A172 (cell line): Measurements from ENCODE around the gene DSG3. TPM values are rescaled to one million over a fixed set of nuclear protein-coding genes. Genes with fewer than 3 reads are reported as not detected.
"Not testable (repeated sequence)": the region's sequence is repeated elsewhere in the genome, so short reads cannot be mapped to it uniquely, and the experiment has no call there.

ENCODE experiments used
- DNase-seq: peaks from one replicate; pipeline ENCODE4 v3.0.0-alpha.2; 2015; ENCODE audit warnings: low spot score
- total RNA-seq: library from RNA; depleted of rRNA; stranded (reverse); fragments of >200 nt; shearing (Covaris generic); gene quantifications from 2 replicates; pipeline ENCODE4 v1.2.3, GENCODE V29; 2014

Gene DSG3
- total RNA-seq, 1 experiment from 2014 or later = not detected

DNA sequence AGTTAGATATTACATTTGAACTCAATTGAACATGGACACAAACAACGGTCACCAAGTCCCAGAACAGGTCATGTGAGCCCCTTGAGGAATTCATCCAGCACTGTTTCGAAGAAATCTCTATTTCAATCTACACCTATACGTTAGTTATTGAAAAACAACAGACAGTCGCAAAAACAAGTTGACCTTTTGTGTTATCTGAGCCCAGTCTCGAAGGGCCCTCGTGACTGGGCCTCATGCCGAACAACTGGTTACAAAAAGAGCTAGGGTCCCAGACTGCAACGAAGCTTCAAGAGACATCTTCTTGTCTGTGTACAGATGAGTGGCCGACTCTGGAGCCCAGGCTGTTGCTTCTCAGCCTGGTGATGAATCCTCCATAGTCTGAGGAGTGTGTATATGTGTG lies 45.1 kb downstream of the DSG3 start:
- DNase-seq = no peak

DNA sequence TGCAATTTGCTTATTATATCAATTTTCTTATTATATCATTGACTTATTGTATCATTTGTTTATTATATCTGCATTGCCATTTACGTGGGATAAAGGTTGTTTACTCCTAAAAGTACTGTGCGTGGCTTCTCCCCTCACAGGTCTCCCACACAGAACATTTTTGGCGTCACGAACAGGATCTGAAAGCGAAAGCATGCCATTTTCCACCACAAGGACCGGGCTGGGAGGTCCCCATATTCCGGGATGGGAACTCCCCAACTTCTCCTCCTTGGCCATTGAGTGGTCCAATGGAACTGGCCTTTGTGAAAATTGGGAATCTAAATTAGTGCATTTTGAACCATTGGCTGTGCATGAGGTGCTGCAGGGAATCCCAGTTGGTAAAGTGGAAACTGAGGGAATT lies 45.6 kb downstream of the DSG3 start:
- DNase-seq = no peak

DNA sequence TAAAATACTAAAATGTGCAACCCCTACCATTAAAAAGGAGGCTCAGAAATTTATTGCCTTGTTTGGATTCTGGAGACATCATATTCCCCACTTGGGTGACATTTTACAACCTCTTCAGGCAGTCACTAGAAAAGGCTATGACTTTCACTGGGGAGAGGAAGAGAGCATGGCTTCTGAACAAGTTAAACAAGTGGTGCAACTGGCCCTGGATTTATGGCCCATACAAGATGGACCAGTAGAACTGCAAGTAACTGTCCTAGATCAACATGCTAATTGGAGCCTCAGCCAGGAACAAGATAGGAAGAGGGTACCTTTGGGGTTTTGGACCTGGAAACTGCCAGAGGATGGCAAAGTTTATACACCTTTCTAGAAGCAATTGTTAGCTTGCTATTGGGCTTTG lies 46.4 kb downstream of the DSG3 start:
- no peak for DNase-seq

DNA sequence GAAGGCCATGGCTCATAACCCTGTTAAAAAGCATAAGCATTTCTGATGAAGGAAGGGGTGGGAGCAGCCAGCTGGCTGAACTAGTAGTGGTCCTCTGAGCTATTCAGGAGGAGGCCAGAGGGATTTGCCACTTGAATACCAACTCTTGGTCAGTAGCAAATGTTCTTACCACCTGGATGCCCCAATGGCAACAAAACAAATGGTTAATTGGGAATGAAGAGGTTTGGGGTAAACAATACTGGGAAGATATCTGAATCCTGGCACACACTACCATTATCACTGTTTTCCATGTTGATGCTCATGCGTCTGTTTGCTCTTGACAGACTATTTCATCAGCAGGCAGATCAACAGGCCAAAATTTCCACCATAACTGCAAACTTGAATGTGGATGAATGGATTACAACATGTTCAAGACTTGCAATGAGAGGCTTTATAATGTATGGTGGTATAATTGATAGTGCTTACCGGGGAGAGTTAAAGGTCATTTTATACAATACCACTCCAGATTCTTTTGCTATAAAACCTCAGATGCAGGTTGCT lies 47.2 kb downstream of the DSG3 start:
- DNase-seq = not testable (repeated sequence)

DNA sequence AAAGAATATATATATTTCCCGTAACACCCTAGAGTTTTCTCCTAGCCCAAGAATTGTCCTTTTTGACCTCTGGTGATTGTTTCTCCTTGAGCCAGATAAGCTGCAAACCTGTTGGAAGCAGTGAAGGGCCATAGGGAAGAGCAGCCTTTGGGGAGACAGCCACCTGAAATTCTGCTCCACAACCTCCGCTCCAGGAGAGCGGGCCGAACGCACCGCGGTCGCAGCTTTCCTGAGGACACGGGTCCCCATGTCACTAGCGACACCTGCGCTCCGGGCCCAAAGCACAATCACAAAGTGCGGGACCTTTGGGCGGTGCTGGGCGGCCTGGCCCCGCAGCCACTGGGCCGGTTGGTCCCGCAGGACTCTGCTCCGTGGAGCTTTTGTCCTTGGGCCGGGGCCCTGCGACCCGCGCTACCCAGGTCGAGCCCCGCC lies 49.9 kb downstream of the DSG3 start:
- DNase-seq = no peak

DNA sequence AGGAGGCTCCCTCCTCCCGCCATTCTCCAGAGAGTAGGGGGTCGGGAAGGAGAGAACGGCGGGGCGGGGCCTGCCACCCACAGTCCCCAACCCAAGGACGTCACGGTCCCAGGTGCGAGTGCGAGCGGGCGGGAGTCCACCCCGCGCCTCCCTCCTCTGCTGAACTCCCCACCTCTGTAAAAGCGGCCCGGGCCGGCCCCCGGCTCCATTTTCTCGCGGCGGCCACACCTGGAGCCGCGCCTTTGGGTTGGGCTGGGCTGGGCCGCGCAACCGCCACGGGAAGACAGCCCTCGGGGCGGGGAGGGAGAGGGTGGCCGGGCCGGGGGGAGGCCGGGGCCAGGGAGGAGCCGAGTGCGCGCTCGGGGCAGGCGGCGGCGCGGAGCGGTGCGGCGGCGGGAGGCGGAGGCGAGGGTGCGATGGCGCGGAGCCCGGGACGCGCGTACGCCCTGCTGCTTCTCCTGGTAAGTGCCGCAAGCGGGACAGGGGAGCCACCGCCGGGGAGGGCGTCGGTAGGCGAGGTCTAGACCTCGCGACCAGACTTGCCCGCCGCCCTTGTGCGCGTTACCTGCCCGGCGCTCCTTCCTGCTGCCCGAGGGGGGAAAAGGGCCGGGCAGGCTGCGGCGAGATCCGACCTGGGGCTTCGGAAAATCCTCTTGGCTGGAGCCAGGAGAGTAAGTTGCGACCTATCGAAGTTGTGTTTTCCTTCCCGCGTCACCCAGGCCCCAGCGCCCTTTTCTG lies 50.5 kb downstream of the DSG3 start, which contains the start of gene DSG2:
Gene DSG2, plus strand, starts transcription at position 342 of the 738 bp plus-strand sequence. Its CDS starts 75 bp downstream, at position 417.
- DNase-seq = no peak

DNA sequence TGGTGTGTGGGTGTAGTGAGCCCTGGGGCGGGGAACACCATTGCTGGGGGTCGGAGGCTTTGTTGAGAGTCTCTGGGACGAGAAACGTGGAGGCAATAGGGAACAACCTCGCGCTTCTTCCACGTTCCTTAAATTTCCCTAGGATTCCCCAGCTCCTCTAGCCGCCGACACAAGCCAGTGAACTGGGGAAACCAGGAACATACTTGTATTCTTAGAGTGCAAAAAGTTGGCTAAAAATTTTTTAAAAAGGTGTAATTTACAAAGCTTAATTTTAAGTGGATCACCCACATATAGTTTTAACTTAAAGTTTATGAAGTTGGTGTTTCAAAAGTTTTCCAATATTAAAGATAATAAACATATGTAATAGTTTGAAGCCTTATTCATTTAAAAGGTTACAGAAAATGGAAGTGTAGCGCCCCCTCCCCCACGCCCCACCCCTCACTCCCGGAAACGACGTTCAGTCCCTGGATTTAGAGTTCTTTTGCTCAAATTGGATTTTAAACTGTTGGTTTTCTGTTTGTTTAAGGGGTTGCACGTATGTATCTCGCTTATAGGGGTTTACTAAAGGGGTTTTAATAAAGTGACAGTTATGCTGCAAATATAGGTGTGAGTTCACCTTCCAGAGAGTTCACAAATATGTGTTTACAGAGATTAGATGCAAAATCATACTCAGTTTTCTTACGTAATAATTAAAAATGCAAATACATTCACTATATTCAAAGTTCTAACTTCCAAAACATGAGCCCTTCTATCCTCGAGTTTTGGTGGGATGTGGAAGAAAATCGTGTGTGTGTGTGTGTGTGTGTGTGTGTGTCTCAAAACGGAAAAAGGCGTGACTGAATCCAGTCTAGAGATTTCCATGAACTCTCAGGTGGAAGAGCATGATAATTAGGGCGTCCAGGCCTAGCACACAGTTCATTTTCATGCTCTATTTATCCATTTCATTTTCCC lies 51.3 kb downstream of the DSG3 start:
- no peak for DNase-seq

DNA sequence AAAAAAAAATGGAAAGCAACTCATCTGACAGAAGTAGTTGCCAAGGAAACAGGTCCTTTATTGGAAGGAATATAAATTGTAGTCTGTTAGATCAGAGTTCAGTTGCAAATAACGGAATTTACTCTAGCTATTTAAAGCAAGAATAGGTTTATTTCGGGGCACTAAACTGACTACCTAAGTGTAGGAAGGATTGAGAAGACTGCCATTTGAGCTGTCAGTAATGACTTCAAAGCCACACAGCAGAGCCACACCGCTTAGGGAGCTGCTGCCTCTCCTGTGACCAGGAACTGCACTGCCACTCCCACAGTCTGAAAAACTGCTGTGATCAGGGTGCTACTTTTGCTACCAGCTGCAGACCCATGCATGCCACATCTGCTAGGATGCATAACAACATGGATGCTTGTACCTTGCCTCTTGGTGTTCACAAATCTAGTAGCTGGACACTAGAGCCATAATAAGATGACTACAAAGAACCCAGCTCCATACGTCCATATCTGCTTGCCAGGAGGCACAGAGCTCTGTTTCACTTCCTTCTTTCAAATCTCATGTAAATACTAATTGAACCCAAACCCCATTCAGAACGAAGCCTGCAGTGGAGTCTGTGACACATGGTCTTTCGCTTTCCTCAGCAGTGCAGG lies 52.6 kb downstream of the DSG3 start:
- DNase-seq = no peak

DNA sequence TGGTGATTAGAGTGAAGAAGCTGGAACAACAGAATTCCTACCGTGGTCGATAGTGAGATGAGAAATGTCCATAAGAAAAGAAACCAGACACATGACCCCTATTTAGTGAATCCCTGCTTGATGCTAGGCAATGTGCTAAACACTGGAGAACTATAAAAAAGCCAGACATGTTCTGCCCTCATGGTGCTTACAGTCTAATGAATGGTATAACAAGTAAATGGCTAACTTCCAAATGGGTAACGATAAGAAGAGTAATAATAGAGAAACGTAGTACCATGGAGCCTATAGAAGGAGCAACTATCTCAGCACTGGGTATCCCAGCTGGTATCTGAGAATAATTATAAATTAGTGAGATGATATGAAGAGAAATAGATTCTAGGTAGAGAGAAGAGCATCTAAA lies 55.5 kb downstream of the DSG3 start:
- DNase-seq = no peak

DNA sequence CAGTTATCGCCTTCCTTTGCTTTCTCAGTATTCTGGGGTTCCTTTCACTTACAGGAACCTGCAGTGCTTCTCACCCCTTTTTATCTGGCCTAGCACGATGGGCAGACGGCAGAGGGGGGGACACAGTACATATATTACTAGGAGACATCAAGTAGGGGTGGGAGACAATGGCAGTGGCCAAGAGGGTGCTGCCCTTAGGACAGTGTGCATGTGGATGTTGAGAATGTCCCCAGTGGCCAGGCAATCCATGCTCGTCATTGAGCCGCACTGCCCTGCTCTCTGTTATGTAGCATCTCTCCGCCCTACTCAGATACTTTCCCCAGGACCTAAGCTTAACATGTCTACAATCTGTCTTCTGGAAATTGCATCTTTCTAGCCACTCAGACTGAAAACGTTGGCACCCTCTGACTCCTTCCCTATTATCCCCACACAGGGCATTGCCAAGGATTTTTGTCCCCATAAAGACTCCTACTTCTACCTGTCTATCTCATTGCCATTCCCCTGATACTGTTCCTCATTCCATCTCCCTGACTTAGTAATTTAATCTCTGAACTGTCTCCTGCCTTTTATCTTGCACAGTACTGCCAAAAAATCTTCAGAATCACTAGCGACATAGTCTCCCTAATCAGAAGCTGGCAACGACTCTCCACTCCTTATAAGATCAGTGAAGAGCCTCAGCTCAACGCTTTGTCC lies 57.1 kb downstream of the DSG3 start:
- DNase-seq = no peak

GRCh38 chr18:31505156-31505555 lies 57.6 kb downstream of the DSG3 start:
- DNase-seq = no peak

DNA sequence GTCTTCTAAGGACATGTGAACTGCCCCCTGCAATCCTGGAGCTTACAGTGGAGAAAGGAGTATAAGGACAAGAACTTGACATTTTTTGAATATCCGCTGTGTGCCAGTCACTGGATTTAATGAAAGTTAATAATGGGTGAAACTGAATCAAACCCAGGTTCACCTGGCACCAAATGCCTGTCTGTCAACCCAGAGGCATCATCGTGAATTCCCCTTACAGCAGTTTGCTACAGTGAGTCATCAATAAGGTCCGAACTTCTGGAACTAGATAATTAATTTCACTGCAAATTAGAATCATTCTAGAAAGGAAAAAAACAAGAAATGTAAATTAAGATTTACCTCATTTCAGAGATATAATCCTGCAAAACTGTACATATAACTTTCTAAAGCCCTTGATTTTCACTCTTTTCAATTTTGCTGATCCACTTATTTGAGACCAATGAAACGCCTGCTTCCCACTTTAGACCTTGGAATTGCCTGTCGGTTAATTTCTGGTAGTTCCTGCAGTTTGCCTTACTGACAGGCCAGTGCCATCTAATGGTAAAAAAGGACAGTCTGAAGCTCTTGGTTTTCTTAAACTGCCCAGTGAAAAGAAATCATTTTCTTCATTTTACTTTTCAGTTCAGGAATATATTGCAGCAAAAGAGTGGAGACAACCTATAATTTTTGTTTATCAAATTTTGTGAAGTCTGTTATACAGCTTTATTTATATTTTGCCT lies 58.6 kb downstream of the DSG3 start:
- DNase-seq = no peak

GRCh38 chr18:31507124-31507523 lies 59.6 kb downstream of the DSG3 start:
- not testable (repeated sequence) for DNase-seq

DNA sequence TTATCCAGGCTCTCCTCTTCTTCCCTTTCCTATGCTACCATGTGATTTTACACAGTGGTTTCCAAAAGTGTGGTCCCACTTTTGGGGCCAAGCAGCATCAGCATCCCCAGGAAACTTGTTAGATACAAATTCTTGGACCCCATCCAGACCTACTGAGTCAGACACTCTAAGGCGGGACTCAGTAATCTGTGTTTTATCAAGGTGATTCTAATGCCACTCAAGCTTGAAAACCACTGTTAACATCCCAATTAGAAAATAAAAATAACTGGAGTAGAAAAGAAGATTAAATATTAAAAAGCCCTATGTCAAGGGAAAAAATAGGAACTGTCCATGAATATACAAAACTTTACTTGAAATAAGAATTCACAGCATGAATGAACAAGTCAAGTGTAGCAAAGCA lies 61.2 kb downstream of the DSG3 start:
- no peak for DNase-seq

DNA sequence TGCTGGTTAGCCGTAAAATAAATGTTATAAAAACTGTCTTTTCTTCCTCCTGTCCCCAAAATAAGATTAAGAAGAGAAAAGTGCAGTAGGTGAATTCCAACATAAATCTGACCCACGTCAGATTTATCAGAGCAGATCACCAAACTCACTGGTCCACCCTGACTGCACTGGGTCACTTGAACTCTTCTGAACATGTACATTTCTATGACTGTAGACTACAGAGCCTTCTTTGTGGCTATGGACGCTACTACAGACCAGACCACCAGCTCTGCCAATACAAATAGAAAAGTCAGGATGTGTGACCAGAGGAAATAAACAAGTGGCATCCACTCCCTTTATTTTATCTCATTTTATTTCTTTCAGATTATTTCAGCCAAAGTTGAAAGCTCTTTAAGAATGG lies 62.0 kb downstream of the DSG3 start:
- no peak for DNase-seq

DNA sequence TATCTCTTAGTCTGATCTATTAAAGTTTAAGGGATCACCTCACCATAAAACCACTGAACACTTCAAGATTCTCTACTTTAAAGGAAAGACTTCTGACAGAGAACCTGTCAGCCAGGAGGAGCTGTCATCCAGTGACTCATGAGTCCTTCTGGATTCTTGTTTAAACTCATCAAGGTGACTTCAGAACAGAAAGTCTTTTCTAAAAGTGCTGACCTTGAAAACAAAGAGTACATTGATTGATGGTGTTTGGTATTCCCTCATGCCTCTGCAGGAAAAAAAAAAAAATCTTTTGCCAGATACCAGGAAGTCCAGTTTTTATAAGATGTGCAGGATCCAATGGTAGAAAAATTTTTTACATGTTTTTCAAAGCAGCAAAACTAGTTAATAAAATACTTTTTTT lies 62.8 kb downstream of the DSG3 start:
- DNase-seq = no peak

DNA sequence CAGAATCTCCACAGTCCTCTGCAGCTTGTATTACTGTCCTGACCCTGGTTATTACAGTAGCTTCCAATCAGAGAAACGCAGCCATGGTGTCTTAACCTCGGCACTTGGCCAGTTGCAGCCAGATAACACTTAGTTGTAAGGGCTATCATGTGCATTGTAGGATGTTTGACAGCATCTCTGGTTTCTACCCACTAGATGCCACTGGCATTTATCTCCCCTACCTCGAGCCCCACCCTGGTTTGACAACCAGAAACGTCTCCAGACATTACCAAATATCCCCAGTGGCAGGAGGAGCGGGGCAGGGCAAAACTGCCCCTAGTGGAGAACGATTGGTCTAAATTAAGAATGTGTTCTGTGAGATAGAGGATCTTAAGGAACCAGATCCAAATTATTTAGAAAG lies 63.6 kb downstream of the DSG3 start:
- peak; percentile 18 for DNase-seq

DNA sequence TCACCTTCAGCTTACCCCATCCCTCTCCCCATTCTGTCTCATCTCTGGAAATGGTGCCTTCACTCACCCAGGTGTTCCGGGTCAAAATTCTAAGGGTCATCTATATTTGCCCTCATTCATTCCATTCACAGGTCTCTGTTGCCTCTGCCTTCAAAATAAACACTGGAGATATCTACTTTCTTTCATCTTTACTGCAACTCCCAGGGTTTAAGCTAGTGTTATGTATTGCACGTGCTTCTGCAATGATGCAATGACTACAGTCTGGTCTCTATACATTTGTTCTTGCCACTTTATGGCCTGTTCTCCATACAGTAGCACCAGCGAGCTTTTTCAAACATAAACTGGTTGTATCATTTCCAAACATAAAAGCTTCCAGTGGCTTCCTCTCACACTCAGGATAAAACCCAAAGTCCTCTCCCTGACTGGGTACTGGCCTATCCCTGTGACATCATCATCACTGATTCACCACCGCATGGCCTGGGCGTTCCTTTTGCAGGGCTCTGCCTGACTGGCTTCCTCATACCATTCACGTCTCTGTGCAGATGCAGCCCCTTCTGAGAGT lies 64.7 kb downstream of the DSG3 start:
- peak; percentile 96 for DNase-seq

DNA sequence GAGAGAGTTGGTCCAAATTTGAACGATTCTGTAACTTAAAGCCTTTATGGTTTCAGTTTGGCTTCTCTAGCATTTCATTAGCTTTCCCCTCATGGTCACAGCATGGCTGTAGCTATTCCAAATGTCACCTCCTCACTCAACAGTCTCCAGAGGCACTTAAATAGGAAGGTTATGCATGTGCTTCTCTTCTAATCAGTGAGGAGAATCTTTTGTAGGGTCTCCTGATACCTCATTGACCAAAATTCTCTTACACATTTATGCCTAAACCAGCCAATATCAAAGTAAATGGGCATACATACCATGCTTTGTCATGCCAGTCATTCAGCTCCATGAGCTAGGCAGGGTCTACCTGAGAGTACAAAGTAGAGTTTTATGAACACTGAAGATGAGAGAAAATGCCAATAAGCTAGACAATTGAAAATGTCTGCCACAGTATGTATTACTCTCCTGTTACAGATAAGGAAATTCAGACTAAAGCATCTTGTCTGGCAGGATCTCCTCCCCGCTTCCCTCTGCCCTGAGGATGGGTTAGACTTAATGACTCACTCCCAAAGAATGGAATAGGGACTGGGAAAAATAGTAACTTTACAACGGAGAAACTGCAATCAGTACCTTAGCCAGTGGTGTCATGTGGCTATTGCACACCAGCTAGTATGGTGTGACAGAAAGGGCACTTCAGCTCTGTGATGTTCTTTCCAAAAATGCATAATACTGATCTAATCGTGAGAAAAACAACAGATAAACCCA lies 65.8 kb downstream of the DSG3 start:
- DNase-seq = peak; percentile 95

DNA sequence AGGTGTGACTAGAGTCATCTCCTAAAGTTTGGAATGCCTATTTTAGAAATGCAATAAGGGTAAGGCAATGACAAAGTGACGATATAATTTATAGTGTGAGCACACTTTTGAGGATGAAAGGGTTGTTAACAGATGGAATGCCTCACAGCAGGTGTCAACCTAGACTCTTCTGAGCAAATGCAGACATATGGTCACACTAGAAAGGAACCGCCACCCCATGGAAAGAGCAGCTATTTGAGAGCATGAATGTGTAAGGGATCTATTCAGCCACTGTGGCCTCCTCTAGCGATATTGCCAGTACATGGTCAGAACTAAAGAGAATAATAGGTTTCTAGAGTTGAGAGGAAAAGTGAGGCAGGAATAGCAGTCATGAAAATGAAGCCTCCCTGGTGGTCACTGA lies 68.9 kb downstream of the DSG3 start:
- no peak for DNase-seq
